GM23338 (cell line): ENCODE data around the gene ARFIP1.

Experiments
- CREB1 ChIP-seq: fragments of 250-450 bp; sonication (Bioruptor Pico); IDR thresholded peaks from 2 replicates; pipeline ENCODE4 v1.5.0; 2020; ENCODE audit warnings: low read depth, mild to moderate bottlenecking, moderate library complexity
- CTCF ChIP-seq, 2 experiments: fragments of 200-600 bp in 1 of 2; sonication (generic) in 1 of 2; conservative IDR thresholded peaks; 2 replicates each; pipeline versions ENCODE4 v1.5.1 to v1.6.1; 2016 to 2017; ENCODE audit warnings: antibody characterized with exemption in 2 of 2, low read depth in 2 of 2, mild to moderate bottlenecking in 2 of 2, moderate library complexity in 1 of 2
- EZH2 ChIP-seq: fragments of 200-600 bp; sonication (generic); IDR thresholded peaks from one replicate; pipeline ENCODE4 v1.8.0; 2017; ENCODE audit warnings: antibody characterized with exemption, mild to moderate bottlenecking, low read depth; ENCODE audit not compliant: unreplicated experiment
- POLR2AphosphoS5 ChIP-seq: IDR thresholded peaks from 2 replicates; pipeline ENCODE4 v1.6.1; 2016; ENCODE audit warnings: antibody characterized with exemption, low read depth
- REST ChIP-seq: IDR thresholded peaks from one replicate; pipeline ENCODE4 v1.6.1; 2018; ENCODE audit warnings: antibody characterized with exemption; ENCODE audit not compliant: unreplicated experiment
- ZNF331 ChIP-seq: fragments of 250-450 bp; sonication (Bioruptor Pico); IDR thresholded peaks from 2 replicates; pipeline ENCODE4 v1.5.0; 2020; ENCODE audit warnings: low read depth, mild to moderate bottlenecking, moderate library complexity

- TF ChIP-seq POLR2AphosphoS5: no peak
- TF ChIP-seq CTCF (conservative IDR thresholded peaks at IDR 0.05; ENCODE audit: low read depth in 2 of 2): peak; percentile 39 to 53
- TF ChIP-seq EZH2: no peak
- TF ChIP-seq REST: no peak
- TF ChIP-seq ZNF331 (CRISPR knock-in tag): no peak
- TF ChIP-seq CREB1 (CRISPR knock-in tag): no peak
Measured at GRCh38 chr4:152784490-152785350, 5.0 kb downstream of the ARFIP1 start.
